Neural crest cell (in vitro differentiated cells): ENCODE measurements around the gene GMDS. TPM values are rescaled to one million over a fixed set of nuclear protein-coding genes. Genes with fewer than 3 reads are reported as not detected.

ENCODE experiments used
- DNase-seq: peaks from one replicate; pipeline ENCODE4 v3.0.0; 2021; ENCODE audit warnings: low read depth, mixed read lengths, low spot score
- H3K27ac Mint-ChIP-seq: one replicate; pipeline ENCODE4 v1.8.0; 2021; ENCODE audit warnings: mild to moderate bottlenecking, mixed read lengths; ENCODE audit not compliant: unreplicated experiment
- H3K27me3 Mint-ChIP-seq: 2 replicates; pipeline ENCODE4 v1.8.0; 2021; ENCODE audit warnings: low read depth, mild to moderate bottlenecking, mixed read lengths
- H3K36me3 Mint-ChIP-seq: 2 replicates; pipeline ENCODE4 v1.8.0; 2021; ENCODE audit warnings: low read depth, mild to moderate bottlenecking, mixed read lengths
- H3K4me1 Mint-ChIP-seq: 2 replicates; pipeline ENCODE4 v1.8.0; 2021; ENCODE audit warnings: mixed read lengths
- H3K4me3 Mint-ChIP-seq: one replicate; pipeline ENCODE4 v1.8.0; 2021; ENCODE audit warnings: mild to moderate bottlenecking, mixed read lengths
- H3K9me3 Mint-ChIP-seq: 2 replicates; pipeline ENCODE4 v1.8.0; 2021; ENCODE audit warnings: mixed read lengths
- CTCF ChIP-seq: fragments of 200-600 bp; sonication (generic); conservative IDR thresholded peaks from 2 replicates; pipeline ENCODE4 v1.5.0; 2021; ENCODE audit warnings: antibody characterized with exemption, mild to moderate bottlenecking
- total RNA-seq: library from RNA; stranded (reverse); gene quantifications from 2 replicates; pipeline ENCODE4 v1.2.1, GENCODE V29; 2021

GMDS gene
- total RNA-seq, 1 donor from 2014 or later, result 16.1 TPM

GRCh38 chr6:1580109-1580508 is 665.3 kb downstream of the GMDS start:
- no peak for DNase-seq
- TF ChIP-seq CTCF, result no peak
- Mint-ChIP-seq H3K27me3 (no peaks in the 10 kb centered on the region), H3K9me3 (peaks cover 3% of the 10 kb centered on the region), H3K36me3 (no peaks in the 10 kb centered on the region), H3K4me1 (peaks cover 20% of the 10 kb centered on the region), H3K27ac (no peak overlapping the region), H3K4me3 (no peak overlapping the region)

- no peak for TF ChIP-seq CTCF
- Mint-ChIP-seq H3K4me1 (peaks cover 31% of the 10 kb centered on the region), H3K4me3 (no peak overlapping the region), H3K36me3 (no peaks in the 10 kb centered on the region), H3K9me3 (peaks cover 2% of the 10 kb centered on the region), H3K27me3 (no peaks in the 10 kb centered on the region), H3K27ac (no peak overlapping the region)
- DNase-seq, result no peak
These were observed 666.3 kb downstream of the GMDS start for GRCh38 chr6:1579096-1579495.

- H3K36me3 Mint-ChIP-seq, result no peaks in the 10 kb centered on the region
- no peak overlapping the region for H3K4me3 Mint-ChIP-seq
- H3K4me1 Mint-ChIP-seq, result peaks cover 31% of the 10 kb centered on the region
- H3K27ac Mint-ChIP-seq, result no peak overlapping the region
- TF ChIP-seq CTCF, result no peak
- H3K9me3 Mint-ChIP-seq, result no peaks in the 10 kb centered on the region
- no peak for DNase-seq
- no peaks in the 10 kb centered on the region for H3K27me3 Mint-ChIP-seq
These were observed 667.3 kb downstream of the GMDS start for GRCh38 chr6:1577896-1578745.

- Mint-ChIP-seq H3K27ac (no peak overlapping the region), H3K9me3 (no peaks in the 10 kb centered on the region), H3K4me1 (peaks cover 31% of the 10 kb centered on the region), H3K27me3 (no peaks in the 10 kb centered on the region), H3K4me3 (no peak overlapping the region), H3K36me3 (no peaks in the 10 kb centered on the region)
- DNase-seq, result no peak
- no peak for TF ChIP-seq CTCF
These were observed 668.2 kb downstream of the GMDS start for GRCh38 chr6:1577146-1577680.

GRCh38 chr6:1576711-1577110 is 668.7 kb downstream of the GMDS start:
- Mint-ChIP-seq H3K36me3 (peaks cover 1% of the 10 kb centered on the region), H3K27me3 (no peaks in the 10 kb centered on the region), H3K27ac (no peak overlapping the region), H3K9me3 (peaks cover 1% of the 10 kb centered on the region), H3K4me1 (peaks cover 31% of the 10 kb centered on the region), H3K4me3 (no peak overlapping the region)
- no peak for TF ChIP-seq CTCF
- no peak for DNase-seq
